Liver (tissue), 9 donors: ENCODE results near the gene CTPS2. TPM values are rescaled to one million over a fixed set of nuclear protein-coding genes. Genes with fewer than 3 reads are reported as not detected.

ENCODE experiments used
- DNase-seq: peaks from one replicate; pipeline ENCODE4 v3.0.0-alpha.2; 2017; ENCODE audit warnings: low spot score
- H3K27ac ChIP-seq, 2 donors: one replicate each; pipeline ENCODE4 v1.7.0; 2013; ENCODE audit warnings: inconsistent platforms in 2 of 2, low read length in 2 of 2, control low read depth in 1 of 2, low read depth in 1 of 2, mild to moderate bottlenecking in 1 of 2
- H3K27me3 ChIP-seq, 4 donors: one replicate each; pipeline versions ENCODE4 v1.6.1 to v1.7.0; 2013; ENCODE audit warnings: low read length in 3 of 4, inconsistent platforms in 1 of 4, mild to moderate bottlenecking in 1 of 4, moderate library complexity in 1 of 4; ENCODE audit not compliant: control insufficient read depth in 4 of 4, insufficient read depth in 4 of 4
- H3K36me3 ChIP-seq, 4 donors: one replicate each; pipeline versions ENCODE4 v1.6.1 to v1.7.0; 2013; ENCODE audit warnings: low read length in 3 of 4, mild to moderate bottlenecking in 3 of 4, low read depth in 1 of 4, moderate library complexity in 1 of 4; ENCODE audit not compliant: control insufficient read depth in 4 of 4, insufficient read depth in 3 of 4
- H3K4me1 ChIP-seq, 4 donors: one replicate each; pipeline versions ENCODE4 v1.6.1 to v1.7.0; 2013; ENCODE audit warnings: low read length in 3 of 4, mild to moderate bottlenecking in 3 of 4, moderate library complexity in 1 of 4; ENCODE audit not compliant: control insufficient read depth in 4 of 4, insufficient read depth in 4 of 4
- H3K4me3 ChIP-seq, 3 donors: one replicate each; pipeline versions ENCODE4 v1.6.1 to v1.7.0; 2013; ENCODE audit warnings: low read length in 3 of 3, control low read depth in 1 of 3, low read depth in 1 of 3, mild to moderate bottlenecking in 1 of 3
- H3K9ac ChIP-seq, 2 donors: one replicate each; pipeline ENCODE4 v1.7.0; 2013; ENCODE audit warnings: low read length in 2 of 2, mild to moderate bottlenecking in 2 of 2, moderate library complexity in 2 of 2, control low read depth in 1 of 2, low read depth in 1 of 2
- H3K9me3 ChIP-seq, 4 donors: one replicate each; pipeline versions ENCODE4 v1.6.1 to v1.7.0; 2013; ENCODE audit warnings: low read length in 3 of 4; ENCODE audit not compliant: control insufficient read depth in 4 of 4
- EGR1 ChIP-seq, 2 donors: IDR thresholded peaks; 2 replicates each; pipeline ENCODE4 v1.6.1; 2016 to 2018; ENCODE audit warnings: antibody characterized with exemption in 2 of 2, low read depth in 2 of 2
- FOXA2 ChIP-seq: IDR thresholded peaks from 2 replicates; pipeline ENCODE4 v1.6.1; 2016; ENCODE audit warnings: antibody characterized with exemption
- HNF4A ChIP-seq, 2 donors: conservative IDR thresholded peaks; 2 replicates each; pipeline ENCODE4 v1.6.1; 2016; ENCODE audit warnings: antibody characterized with exemption in 2 of 2, mild to moderate bottlenecking in 2 of 2
- HNF4G ChIP-seq: IDR thresholded peaks from 2 replicates; pipeline ENCODE4 v1.6.1; 2016; ENCODE audit warnings: antibody characterized with exemption
- JUND ChIP-seq, 2 donors: IDR thresholded peaks; 2 replicates each; pipeline ENCODE4 v1.6.1; 2016; ENCODE audit warnings: antibody characterized with exemption in 2 of 2
- MAX ChIP-seq: IDR thresholded peaks from 2 replicates; pipeline ENCODE4 v1.6.1; 2016; ENCODE audit warnings: antibody characterized with exemption
- NR2F2 ChIP-seq: IDR thresholded peaks from 2 replicates; pipeline ENCODE4 v1.6.1; 2016; ENCODE audit warnings: antibody characterized with exemption
- RAD21 ChIP-seq, 2 donors: IDR thresholded peaks; 2 replicates each; pipeline ENCODE4 v1.6.1; 2016; ENCODE audit warnings: antibody characterized with exemption in 2 of 2, mild to moderate bottlenecking in 2 of 2
- REST ChIP-seq: IDR thresholded peaks from 2 replicates; pipeline ENCODE4 v1.6.1; 2016; ENCODE audit warnings: antibody characterized with exemption, mild to moderate bottlenecking
- RXRA ChIP-seq, 2 donors: IDR thresholded peaks; 2 replicates each; pipeline ENCODE4 v1.6.1; 2017 to 2018; ENCODE audit warnings: antibody characterized with exemption in 2 of 2, mild to moderate bottlenecking in 1 of 2
- SP1 ChIP-seq: IDR thresholded peaks from 2 replicates; pipeline ENCODE4 v1.6.1; 2018; ENCODE audit warnings: antibody characterized with exemption, mild to moderate bottlenecking
- TAF1 ChIP-seq: conservative IDR thresholded peaks from 2 replicates; pipeline ENCODE4 v1.6.1; 2016; ENCODE audit warnings: antibody characterized with exemption, mild to moderate bottlenecking
- YY1 ChIP-seq: IDR thresholded peaks from 2 replicates; pipeline ENCODE4 v1.6.1; 2016; ENCODE audit warnings: antibody characterized with exemption, mild to moderate bottlenecking
- ZBTB33 ChIP-seq: IDR thresholded peaks from 2 replicates; pipeline ENCODE4 v1.6.1; 2016; ENCODE audit warnings: antibody characterized with exemption
- WGBS: extraction: QIAGEN DNeasy Blood & Tissue Kit; methylation state at CpG from one replicate; pipeline ENCODE4 v1.1.7; 2013; 5-methylcytosine and 5-hydroxymethylcytosine counted together
- polyA plus RNA-seq, 2 donors: library from polyadenylated mRNA; stranded (reverse) in 1 of 2; unstranded in 1 of 2; fragments of 200-250 nt in 1 of 2; fragments of >200 nt in 1 of 2; fragmentation: Nextera tagmentation in 1 of 2; extraction: Ambion mirVana in 1 of 2; gene quantifications; one replicate each; pipeline versions ENCODE4 v1.2.1 to v1.2.3, GENCODE V29; 2013 to 2015
- total RNA-seq, 2 donors: library from RNA; depleted of rRNA; stranded (reverse); fragments of >200 nt; gene quantifications; one replicate each; pipeline ENCODE4 v1.2.3, GENCODE V29; 2014
- donor health status: healthy.
- donor health status: healthy.
- donor health status: healthy.
- donor health status: healthy.
- donor health status: healthy.

CTPS2 gene
- total and polyA plus RNA-seq, 4 donors, result 3.0 to 11.2 (median 7.2) TPM

- peaks cover 6 to 22% (median 17%) of the 10 kb centered on the region in 4 donors for H3K4me1 ChIP-seq
- H3K9me3 ChIP-seq, result no peaks in the 10 kb centered on the region
- H3K27me3 ChIP-seq, result no peaks in the 10 kb centered on the region
- TF ChIP-seq RAD21 (IDR thresholded peaks at IDR 0.05) (no peak), NR2F2 (peak; percentile 93), JUND (IDR thresholded peaks at IDR 0.05) (no peak), YY1 (no peak)
- peaks cover 4 to 34% (median 16%) of the 10 kb centered on the region in 4 donors for H3K36me3 ChIP-seq
- no peak for DNase-seq
- no peak overlapping the region for H3K4me3 ChIP-seq
- no peak overlapping the region for H3K27ac ChIP-seq
- whole genome bisulfite sequencing, result 82% methylated on average over 5 of the region's 5 CpGs
- H3K9ac ChIP-seq, result no peak overlapping the region
Measured at GRCh38 chrX:16748425-16748824, 36.0 kb upstream of the CTPS2 start.

DNA sequence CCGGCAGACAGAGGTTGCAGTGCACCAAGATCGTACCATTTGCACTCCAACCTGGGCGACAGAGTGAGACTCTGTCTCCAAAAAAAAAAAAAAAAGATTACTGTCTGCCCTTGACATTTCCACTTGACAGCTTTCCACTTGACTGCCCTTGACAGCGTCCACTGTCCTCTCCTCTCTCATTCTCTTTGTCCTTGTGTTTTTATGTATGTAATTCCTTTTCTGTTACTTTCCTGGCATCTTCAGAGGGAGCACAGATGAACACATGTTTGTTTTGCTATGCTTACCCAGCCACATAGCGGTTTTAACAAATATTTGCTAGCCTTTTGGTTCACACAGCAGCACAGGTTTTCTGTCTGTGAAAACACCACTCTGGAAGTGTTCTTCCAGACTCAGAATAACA, 33.2 kb upstream of the CTPS2 start:
- TF ChIP-seq JUND (IDR thresholded peaks at IDR 0.05) (peak in 1 of 2 donors; percentile 28), MAX (no peak), HNF4A (conservative IDR thresholded peaks at IDR 0.05) (peak; percentile 12 to 37), RXRA (IDR thresholded peaks at IDR 0.05) (peak in 1 of 2 donors; percentile 45), NR2F2 (no peak), REST (no peak), SP1 (peak; percentile 29), HNF4G (no peak), RAD21 (IDR thresholded peaks at IDR 0.05) (peak in 1 of 2 donors; percentile 22), FOXA2 (peak; percentile 25)
- Histone ChIP-seq H3K27me3 (no peaks in the 10 kb centered on the region), H3K36me3 (peaks cover 4 to 40% (median 12%) of the 10 kb centered on the region in 4 donors), H3K9me3 (no peaks in the 10 kb centered on the region), H3K4me3 (no peak overlapping the region), H3K9ac (no peak overlapping the region), H3K4me1 (peaks cover 8 to 22% (median 17%) of the 10 kb centered on the region in 4 donors), H3K27ac (peak overlapping the region in 1 of 2 donors; percentile 54)
- 33% methylated on average over 5 of the region's 5 CpGs for WGBS
- no peak for DNase-seq

GRCh38 chrX:16745102-16745501, 32.6 kb upstream of the CTPS2 start:
- no peak for DNase-seq
- H3K4me3 ChIP-seq, result no peak overlapping the region
- no peaks in the 10 kb centered on the region for H3K9me3 ChIP-seq
- peaks cover 8 to 23% (median 18%) of the 10 kb centered on the region in 4 donors for H3K4me1 ChIP-seq
- H3K27ac ChIP-seq, result peak overlapping the region in 1 of 2 donors; percentile 54
- H3K9ac ChIP-seq, result no peak overlapping the region
- 56% methylated on average over 5 of the region's 5 CpGs for WGBS
- H3K27me3 ChIP-seq, result no peaks in the 10 kb centered on the region
- TF ChIP-seq FOXA2, result no peak
- no peak for TF ChIP-seq HNF4A (conservative IDR thresholded peaks at IDR 0.05)
- no peak for TF ChIP-seq ZBTB33
- TF ChIP-seq EGR1 (IDR thresholded peaks at IDR 0.05; ENCODE audit: low read depth in 2 of 2), result no peak
- no peak for TF ChIP-seq RXRA (IDR thresholded peaks at IDR 0.05)
- no peak for TF ChIP-seq YY1
- TF ChIP-seq NR2F2, result no peak
- TF ChIP-seq HNF4G, result no peak
- no peak for TF ChIP-seq RAD21 (IDR thresholded peaks at IDR 0.05)
- TF ChIP-seq TAF1, result no peak
- peaks cover 3 to 36% (median 10%) of the 10 kb centered on the region in 4 donors for H3K36me3 ChIP-seq
